Mesothelial cell of epicardium (in vitro differentiated cells): ENCODE data around the gene SMG7. TPM values are rescaled to one million over a fixed set of nuclear protein-coding genes. Genes with fewer than 3 reads are reported as not detected.
"Not testable (repeated sequence)": the region's sequence is repeated elsewhere in the genome, so short reads cannot be mapped to it uniquely, and the experiment has no call there.

Experiments used
- DNase-seq, 2 experiments: peaks; one replicate each; pipeline ENCODE4 v3.0.0; 2021; ENCODE audit warnings: low spot score in 2 of 2; ENCODE audit not compliant: unreplicated experiment in 2 of 2
- H3K27ac Mint-ChIP-seq: 2 replicates; pipeline ENCODE4 v1.8.0; 2021; ENCODE audit warnings: mixed read lengths
- H3K27me3 Mint-ChIP-seq: 2 replicates; pipeline ENCODE4 v1.8.0; 2021; ENCODE audit warnings: low read depth, mixed read lengths
- H3K36me3 Mint-ChIP-seq: 2 replicates; pipeline ENCODE4 v1.8.0; 2021; ENCODE audit warnings: mixed read lengths
- H3K4me1 Mint-ChIP-seq: 2 replicates; pipeline ENCODE4 v1.8.0; 2021; ENCODE audit warnings: mixed read lengths
- H3K4me3 Mint-ChIP-seq: 2 replicates; pipeline ENCODE4 v1.8.0; 2021; ENCODE audit warnings: mild to moderate bottlenecking, moderate library complexity, mixed read lengths
- H3K9me3 Mint-ChIP-seq: 2 replicates; pipeline ENCODE4 v1.8.0; 2021; ENCODE audit warnings: mixed read lengths
- total RNA-seq: library from RNA; stranded (reverse); gene quantifications from 3 replicates; pipeline ENCODE4 v1.2.1, GENCODE V29; 2021
- TF ChIP-seq, protein P1 (sequence below): fragments of 200-600 bp; sonication (generic); IDR thresholded peaks from one replicate; pipeline ENCODE4 v1.5.0; 2021; ENCODE audit warnings: antibody characterized with exemption; ENCODE audit not compliant: unreplicated experiment

Gene SMG7, protein sequence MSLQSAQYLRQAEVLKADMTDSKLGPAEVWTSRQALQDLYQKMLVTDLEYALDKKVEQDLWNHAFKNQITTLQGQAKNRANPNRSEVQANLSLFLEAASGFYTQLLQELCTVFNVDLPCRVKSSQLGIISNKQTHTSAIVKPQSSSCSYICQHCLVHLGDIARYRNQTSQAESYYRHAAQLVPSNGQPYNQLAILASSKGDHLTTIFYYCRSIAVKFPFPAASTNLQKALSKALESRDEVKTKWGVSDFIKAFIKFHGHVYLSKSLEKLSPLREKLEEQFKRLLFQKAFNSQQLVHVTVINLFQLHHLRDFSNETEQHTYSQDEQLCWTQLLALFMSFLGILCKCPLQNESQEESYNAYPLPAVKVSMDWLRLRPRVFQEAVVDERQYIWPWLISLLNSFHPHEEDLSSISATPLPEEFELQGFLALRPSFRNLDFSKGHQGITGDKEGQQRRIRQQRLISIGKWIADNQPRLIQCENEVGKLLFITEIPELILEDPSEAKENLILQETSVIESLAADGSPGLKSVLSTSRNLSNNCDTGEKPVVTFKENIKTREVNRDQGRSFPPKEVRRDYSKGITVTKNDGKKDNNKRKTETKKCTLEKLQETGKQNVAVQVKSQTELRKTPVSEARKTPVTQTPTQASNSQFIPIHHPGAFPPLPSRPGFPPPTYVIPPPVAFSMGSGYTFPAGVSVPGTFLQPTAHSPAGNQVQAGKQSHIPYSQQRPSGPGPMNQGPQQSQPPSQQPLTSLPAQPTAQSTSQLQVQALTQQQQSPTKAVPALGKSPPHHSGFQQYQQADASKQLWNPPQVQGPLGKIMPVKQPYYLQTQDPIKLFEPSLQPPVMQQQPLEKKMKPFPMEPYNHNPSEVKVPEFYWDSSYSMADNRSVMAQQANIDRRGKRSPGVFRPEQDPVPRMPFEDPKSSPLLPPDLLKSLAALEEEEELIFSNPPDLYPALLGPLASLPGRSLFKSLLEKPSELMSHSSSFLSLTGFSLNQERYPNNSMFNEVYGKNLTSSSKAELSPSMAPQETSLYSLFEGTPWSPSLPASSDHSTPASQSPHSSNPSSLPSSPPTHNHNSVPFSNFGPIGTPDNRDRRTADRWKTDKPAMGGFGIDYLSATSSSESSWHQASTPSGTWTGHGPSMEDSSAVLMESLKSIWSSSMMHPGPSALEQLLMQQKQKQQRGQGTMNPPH
- total RNA-seq: 58.7 to 65.2 TPM (median 60.6 TPM) in 3 replicates

GRCh38 chr1:183472488-183473216, at the start of gene SMG7:
SMG7 (plus strand) TSS chr1:183472499; CDS start chr1:183472621, 122 bp downstream.
- DNase-seq: peak in 1 of 2 experiments; percentile 51
- peak within 1 kb of the TSS; percentile 100 for H3K27ac Mint-ChIP-seq
- H3K4me3 Mint-ChIP-seq: peak within 1 kb of the TSS; percentile 93
- no peaks in the 10 kb centered on the region for H3K36me3 Mint-ChIP-seq
- no peaks in the 10 kb centered on the region for H3K9me3 Mint-ChIP-seq
- H3K27me3 Mint-ChIP-seq: no peaks in the 10 kb centered on the region
- TF ChIP-seq, protein P1, sequence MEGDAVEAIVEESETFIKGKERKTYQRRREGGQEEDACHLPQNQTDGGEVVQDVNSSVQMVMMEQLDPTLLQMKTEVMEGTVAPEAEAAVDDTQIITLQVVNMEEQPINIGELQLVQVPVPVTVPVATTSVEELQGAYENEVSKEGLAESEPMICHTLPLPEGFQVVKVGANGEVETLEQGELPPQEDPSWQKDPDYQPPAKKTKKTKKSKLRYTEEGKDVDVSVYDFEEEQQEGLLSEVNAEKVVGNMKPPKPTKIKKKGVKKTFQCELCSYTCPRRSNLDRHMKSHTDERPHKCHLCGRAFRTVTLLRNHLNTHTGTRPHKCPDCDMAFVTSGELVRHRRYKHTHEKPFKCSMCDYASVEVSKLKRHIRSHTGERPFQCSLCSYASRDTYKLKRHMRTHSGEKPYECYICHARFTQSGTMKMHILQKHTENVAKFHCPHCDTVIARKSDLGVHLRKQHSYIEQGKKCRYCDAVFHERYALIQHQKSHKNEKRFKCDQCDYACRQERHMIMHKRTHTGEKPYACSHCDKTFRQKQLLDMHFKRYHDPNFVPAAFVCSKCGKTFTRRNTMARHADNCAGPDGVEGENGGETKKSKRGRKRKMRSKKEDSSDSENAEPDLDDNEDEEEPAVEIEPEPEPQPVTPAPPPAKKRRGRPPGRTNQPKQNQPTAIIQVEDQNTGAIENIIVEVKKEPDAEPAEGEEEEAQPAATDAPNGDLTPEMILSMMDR: no peak
- peaks cover 21% of the 10 kb centered on the region for H3K4me1 Mint-ChIP-seq

- H3K4me3 Mint-ChIP-seq: no peak overlapping the region
- DNase-seq: no peak
- TF ChIP-seq, protein P1: no peak
- peaks cover 17% of the 10 kb centered on the region for H3K27me3 Mint-ChIP-seq
- H3K27ac Mint-ChIP-seq: no peak overlapping the region
- no peaks in the 10 kb centered on the region for H3K36me3 Mint-ChIP-seq
- peaks cover 2% of the 10 kb centered on the region for H3K4me1 Mint-ChIP-seq
- peaks cover 5% of the 10 kb centered on the region for H3K9me3 Mint-ChIP-seq
Measured at GRCh38 chr1:183423541-183423940, 48.8 kb upstream of the SMG7 start.

- H3K27ac Mint-ChIP-seq: no peak overlapping the region
- DNase-seq: no peak
- peaks cover 5% of the 10 kb centered on the region for H3K27me3 Mint-ChIP-seq
- TF ChIP-seq, protein P1: no peak
- H3K4me3 Mint-ChIP-seq: no peak overlapping the region
- H3K4me1 Mint-ChIP-seq: no peaks in the 10 kb centered on the region
- H3K36me3 Mint-ChIP-seq: no peaks in the 10 kb centered on the region
- peaks cover 7% of the 10 kb centered on the region for H3K9me3 Mint-ChIP-seq
Measured at GRCh38 chr1:183424691-183425090, 47.6 kb upstream of the SMG7 start.

- not testable (repeated sequence) for DNase-seq, H3K36me3 Mint-ChIP-seq, H3K27me3 Mint-ChIP-seq, H3K9me3 Mint-ChIP-seq, H3K4me3 Mint-ChIP-seq, H3K4me1 Mint-ChIP-seq, H3K27ac Mint-ChIP-seq
Measured at GRCh38 chr1:183427591-183427990, 44.7 kb upstream of the SMG7 start.

DNA sequence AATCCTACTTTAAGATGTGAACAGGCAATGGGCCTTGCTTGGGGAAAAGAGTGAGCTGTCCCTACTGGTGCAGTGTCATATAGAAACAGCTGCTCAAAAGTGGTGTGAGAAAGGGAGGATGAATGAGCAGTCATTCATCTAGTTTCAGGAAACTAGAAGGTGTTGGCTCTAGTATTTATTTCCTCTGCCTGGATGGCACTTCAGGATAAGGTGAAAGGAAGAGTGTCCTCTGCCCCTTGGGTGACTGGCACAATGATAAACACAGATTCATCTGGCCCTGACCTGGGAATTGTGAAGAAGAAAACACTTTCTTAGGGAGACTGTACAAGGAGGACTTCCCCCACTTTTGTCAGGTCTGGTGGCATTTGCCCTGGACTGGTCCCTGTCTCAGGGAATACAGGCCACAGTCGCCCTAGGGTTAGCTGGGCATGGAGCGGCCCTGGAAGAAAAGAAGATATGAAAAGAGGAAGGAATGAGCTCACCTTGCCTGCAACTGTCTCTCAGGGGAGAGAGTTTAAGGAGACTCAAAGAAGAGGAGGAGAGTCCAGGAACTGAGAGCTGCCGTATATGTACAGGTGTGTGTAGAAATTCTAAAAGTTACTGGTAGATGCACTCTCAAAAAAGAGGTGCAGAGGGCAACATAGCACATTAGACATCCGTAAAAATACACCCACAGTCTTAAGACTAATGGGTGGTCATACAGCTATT, 40.3 kb upstream of the SMG7 start:
- no peak for DNase-seq
- Mint-ChIP-seq H3K36me3 (no peaks in the 10 kb centered on the region), H3K4me3 (no peak overlapping the region), H3K27ac (no peak overlapping the region), H3K4me1 (no peaks in the 10 kb centered on the region), H3K27me3 (no peaks in the 10 kb centered on the region), H3K9me3 (peaks cover 3% of the 10 kb centered on the region)
- TF ChIP-seq, protein P1: no peak
